ENCODE results near the gene GPR65. TPM values are rescaled to one million over a fixed set of nuclear protein-coding genes. Genes with fewer than 3 reads are reported as not detected.
"Not testable (repeated sequence)": the region's sequence is repeated elsewhere in the genome, so short reads cannot be mapped to it uniquely, and the experiment has no call there.

GPR65 gene
- total RNA-seq, 3 donors from 2014 or later = 4.8 to 5.3 (median 4.8) TPM

DNA sequence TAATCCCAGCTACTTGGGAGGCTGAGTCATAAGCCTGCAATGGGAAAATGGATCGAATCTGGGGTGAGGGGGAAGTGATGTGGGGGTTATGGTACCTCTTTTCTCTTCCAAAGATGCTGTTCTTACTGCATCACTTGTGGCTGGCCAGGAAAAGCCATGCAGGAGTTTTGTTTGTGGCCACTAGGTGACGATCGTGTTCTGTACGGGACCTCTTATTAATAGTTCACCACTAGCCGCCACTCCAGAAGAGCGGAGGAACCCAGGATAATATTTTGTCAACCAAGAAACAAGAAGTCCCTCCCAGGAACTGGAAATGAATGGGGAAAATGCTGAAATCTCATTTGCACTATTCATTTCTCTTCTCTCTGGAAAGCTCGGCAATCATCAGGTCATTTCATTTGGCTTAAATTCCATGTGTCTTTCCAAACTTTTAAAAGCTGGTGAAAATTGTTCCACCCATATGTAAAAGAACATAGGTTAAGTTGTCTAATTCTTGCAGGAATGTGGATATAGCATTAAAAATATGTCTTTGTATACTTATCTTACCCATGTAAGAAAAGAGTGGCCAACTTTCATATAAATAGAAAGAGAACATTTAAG is 8.9 kb downstream of the GPR65 start:
- H3K36me3 Mint-ChIP-seq (ENCODE audit: insufficient read depth) = peaks cover 37% of the 10 kb centered on the region

DNA sequence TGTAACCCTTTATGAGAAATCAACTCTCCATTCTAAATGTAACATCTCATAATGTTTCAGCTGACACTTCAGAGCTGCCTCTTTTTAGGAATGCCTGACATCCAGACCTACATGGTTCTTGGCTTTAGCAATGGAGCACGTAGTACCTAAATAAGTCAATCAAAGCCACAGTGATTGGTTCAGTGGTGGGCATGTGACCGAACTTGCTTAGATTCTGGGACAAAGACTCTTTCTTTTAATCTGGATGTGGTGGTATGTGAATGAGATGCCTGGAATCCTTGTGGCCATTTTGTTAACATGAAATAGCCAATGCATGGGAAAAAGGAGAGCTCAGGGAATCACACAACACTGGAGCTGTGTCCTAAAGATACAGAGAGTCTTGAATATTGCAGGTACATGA is 11.8 kb downstream of the GPR65 start:
- no peak overlapping the region for H3K4me3 Mint-ChIP-seq
- no peaks in the 10 kb centered on the region for H3K27me3 Mint-ChIP-seq (ENCODE audit: low read depth)
- H3K36me3 Mint-ChIP-seq (ENCODE audit: insufficient read depth) = peaks cover 19% of the 10 kb centered on the region
- H3K9me3 Mint-ChIP-seq = peaks cover 10% of the 10 kb centered on the region
- ATAC-seq (no peak), DNase-seq (no peak)
- peaks cover 57% of the 10 kb centered on the region for H3K4me1 Mint-ChIP-seq (ENCODE audit: low read depth)

More for the DNA sequence above, 8.9 kb downstream of the GPR65 start:
- Mint-ChIP-seq H3K27me3 (ENCODE audit: low read depth) (no peaks in the 10 kb centered on the region), H3K9me3 (no peaks in the 10 kb centered on the region), H3K4me3 (no peak overlapping the region), H3K4me1 (ENCODE audit: low read depth) (peaks cover 71% of the 10 kb centered on the region)
- ATAC-seq (peak; percentile 55 to 69), DNase-seq (peak; percentile 11)

DNA sequence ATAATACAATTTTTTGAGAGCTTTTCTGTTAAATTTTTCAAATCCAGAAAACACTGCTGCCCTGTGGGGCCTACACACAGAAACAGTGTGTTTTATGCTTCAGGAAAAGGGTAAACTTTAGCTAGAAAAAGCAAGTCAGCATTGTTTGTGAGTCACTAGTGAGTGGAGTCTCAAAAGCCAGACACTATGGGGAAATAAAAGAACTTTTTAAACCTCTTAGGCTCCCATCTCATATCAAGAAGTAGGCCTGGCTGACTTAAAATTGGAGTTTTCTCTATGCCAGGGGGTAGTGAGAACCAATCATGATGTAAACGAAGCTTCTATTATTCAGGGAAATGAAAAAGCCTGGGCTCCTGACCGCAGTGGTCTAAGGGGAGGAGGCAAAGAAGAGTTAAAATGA is 12.6 kb downstream of the GPR65 start:
- Mint-ChIP-seq H3K27me3 (ENCODE audit: low read depth) (no peaks in the 10 kb centered on the region), H3K4me3 (no peak overlapping the region)
- peak in 1 of 2 donors; percentile 42 for ATAC-seq

DNA sequence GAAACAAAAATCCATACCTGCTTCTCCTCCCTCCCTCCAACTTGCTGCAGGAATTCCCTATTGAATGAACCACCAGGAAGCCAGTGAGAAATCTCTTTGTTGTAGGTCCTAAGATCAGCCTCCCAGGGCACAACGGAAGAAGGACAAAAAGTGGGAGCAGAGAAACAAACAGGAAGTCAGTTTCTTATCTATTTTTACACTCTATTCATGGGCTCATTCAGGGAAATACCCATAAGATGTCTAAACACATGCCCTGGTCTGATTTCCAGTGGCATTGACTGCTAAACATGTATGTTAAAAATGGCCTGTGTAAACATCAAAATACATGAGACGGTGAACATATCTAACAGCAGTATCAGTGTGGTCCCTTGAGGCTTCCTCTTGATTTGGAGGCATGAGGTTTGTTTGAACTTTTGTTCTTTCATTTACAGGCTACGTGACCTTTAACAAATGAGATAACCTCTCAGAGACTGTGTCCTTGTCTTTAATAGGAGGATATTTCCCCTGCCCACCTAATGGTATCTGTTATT is 18.8 kb downstream of the GPR65 start:
- peaks cover 6% of the 10 kb centered on the region for H3K36me3 Mint-ChIP-seq (ENCODE audit: insufficient read depth)
- no peak overlapping the region for H3K4me3 Mint-ChIP-seq
- peaks cover 10% of the 10 kb centered on the region for H3K9me3 Mint-ChIP-seq
- DNase-seq = no peak
- ATAC-seq = peak; percentile 30 to 38
- H3K27me3 Mint-ChIP-seq (ENCODE audit: low read depth) = no peaks in the 10 kb centered on the region
- peaks cover 75% of the 10 kb centered on the region for H3K4me1 Mint-ChIP-seq (ENCODE audit: low read depth)

More for the DNA sequence above, 12.6 kb downstream of the GPR65 start:
- Mint-ChIP-seq H3K36me3 (ENCODE audit: insufficient read depth) (peaks cover 17% of the 10 kb centered on the region), H3K9me3 (peaks cover 10% of the 10 kb centered on the region), H3K4me1 (ENCODE audit: low read depth) (peaks cover 52% of the 10 kb centered on the region)
- DNase-seq = no peak

DNA sequence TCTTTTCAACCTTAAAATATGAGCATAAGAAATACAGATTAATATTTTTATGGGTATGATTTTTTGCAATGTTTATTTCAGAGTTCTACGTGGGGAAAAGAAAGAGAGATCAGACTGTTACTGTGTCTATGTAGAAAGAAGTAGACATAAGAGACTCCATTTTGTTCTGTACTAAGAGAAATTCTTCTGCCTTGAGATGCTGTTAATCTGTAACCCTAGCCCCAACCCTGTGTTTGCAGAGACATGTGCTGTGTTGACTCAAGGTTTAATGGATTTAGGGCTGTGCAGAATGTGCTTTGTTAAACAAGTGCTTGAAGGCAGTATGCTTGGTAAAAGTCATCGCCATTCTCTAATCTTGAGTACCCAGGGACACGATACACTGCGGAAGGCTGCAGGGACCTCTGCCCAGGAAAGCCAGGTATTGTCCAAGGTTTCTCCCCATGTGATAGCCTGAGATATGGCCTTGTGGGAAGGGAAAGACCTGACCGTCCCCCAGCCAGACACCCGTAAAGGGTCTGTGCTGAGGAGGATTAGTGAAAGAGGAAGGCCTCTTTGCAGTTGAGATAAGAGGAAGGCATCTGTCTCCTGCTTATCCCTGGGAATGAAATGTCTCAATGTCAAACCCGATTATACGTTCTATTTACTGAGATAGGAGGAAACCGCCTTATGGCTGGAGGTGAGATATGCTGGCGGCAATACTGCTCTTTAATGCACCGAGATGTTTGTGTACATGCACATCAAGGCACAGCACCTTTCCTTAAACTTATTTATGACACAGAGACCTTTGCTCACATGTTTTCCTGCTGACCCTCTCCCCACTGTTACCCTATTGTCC is 19.5 kb downstream of the GPR65 start:
- H3K36me3 Mint-ChIP-seq (ENCODE audit: insufficient read depth); H3K27me3 Mint-ChIP-seq (ENCODE audit: low read depth); ATAC-seq; DNase-seq; H3K4me3 Mint-ChIP-seq; H3K9me3 Mint-ChIP-seq: not testable (repeated sequence)
- peaks cover 79% of the 10 kb centered on the region for H3K4me1 Mint-ChIP-seq (ENCODE audit: low read depth)

DNA sequence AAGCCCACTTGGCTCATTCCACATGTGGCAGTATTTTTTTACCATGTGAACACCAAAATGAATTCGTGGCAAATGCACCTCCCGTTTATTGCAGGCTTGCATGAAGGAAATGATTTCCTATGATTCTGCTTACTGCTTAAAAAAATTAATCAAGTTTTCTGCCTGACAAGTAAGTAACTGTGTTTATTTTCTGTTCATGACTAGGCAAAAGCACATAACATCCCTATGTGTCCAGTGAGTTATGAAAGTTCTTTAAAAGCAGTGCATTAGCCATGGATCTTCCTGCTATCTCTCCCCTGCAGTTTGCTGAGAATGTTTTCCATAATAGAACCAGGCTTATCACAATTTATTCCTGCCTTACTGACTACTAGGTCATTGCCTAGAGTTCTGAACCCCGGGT is 20.4 kb downstream of the GPR65 start:
- ATAC-seq = no peak
- Mint-ChIP-seq H3K36me3 (ENCODE audit: insufficient read depth) (peaks cover 3% of the 10 kb centered on the region), H3K9me3 (peaks cover 10% of the 10 kb centered on the region), H3K27me3 (ENCODE audit: low read depth) (no peaks in the 10 kb centered on the region), H3K4me1 (ENCODE audit: low read depth) (peaks cover 81% of the 10 kb centered on the region), H3K4me3 (no peak overlapping the region)
- no peak for DNase-seq

DNA sequence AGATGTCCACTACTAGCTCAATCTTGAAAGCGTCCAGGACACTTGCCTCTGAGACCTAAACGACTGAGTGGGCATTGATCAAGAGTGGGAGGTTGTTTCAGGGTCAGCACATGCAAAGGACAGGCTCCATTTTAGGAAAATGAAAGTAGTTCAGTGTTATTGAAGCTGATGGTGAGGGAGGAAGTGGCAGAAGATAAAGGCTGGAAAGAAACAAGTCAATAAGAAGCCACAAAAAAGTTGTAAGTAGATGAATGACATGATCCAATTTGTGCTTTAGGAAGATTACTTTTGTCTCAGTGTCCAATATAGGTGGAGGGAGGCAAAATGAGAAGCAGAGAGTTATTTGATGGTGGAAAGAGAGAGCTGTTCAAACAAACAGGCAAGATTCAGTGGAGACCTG is 22.0 kb downstream of the GPR65 start:
- Mint-ChIP-seq H3K4me3 (peak overlapping the region; percentile 47), H3K36me3 (ENCODE audit: insufficient read depth) (no peaks in the 10 kb centered on the region), H3K9me3 (no peaks in the 10 kb centered on the region), H3K4me1 (ENCODE audit: low read depth) (peaks cover 85% of the 10 kb centered on the region), H3K27me3 (ENCODE audit: low read depth) (no peaks in the 10 kb centered on the region)
- ATAC-seq (no peak), DNase-seq (no peak)

DNA sequence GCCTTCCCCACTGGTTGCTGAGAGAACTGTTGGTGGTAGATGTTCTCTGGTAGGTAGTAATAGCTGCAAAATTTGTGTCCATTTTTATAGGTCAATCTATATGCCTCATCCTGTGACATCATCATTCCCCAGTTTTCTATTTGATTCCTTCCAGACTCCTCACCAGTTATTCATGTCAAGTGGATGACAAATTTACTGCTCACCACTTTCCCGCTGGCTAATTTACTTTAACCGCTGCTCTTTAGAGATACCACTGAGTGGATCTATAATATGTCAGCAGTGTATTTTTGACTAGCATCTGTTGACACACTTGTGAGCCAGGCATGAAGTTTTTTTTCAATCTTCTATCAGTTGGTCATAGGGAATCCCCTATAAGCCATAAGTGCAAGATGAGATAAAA is 24.6 kb downstream of the GPR65 start:
- ATAC-seq = peak; percentile 89 to 91
- H3K4me1 Mint-ChIP-seq (ENCODE audit: low read depth) = peaks cover 64% of the 10 kb centered on the region
- no peak overlapping the region for H3K4me3 Mint-ChIP-seq
- H3K27me3 Mint-ChIP-seq (ENCODE audit: low read depth) = no peaks in the 10 kb centered on the region
- no peaks in the 10 kb centered on the region for H3K9me3 Mint-ChIP-seq
- no peak for DNase-seq
- H3K36me3 Mint-ChIP-seq (ENCODE audit: insufficient read depth) = no peaks in the 10 kb centered on the region

DNA sequence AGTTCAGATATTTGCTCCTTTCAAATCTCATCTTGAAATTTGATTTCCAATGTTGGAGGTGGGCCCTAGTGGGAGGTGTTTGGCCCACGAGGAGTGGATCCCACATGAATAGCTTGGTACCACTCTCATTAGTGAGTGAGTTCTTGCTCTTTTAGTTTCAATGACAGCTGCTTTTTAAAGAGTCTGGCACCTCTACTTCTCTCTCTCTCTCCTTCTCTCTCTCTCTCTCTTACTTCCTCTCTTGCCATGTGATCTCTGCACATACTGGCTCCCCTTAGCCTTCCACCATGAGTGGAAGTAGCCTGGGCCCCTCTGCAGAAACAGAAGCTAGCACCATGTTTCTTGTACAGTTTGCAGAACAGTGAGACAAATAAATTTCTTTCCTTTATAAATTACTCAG is 25.1 kb downstream of the GPR65 start:
- ATAC-seq = peak; percentile 7 to 26
- Mint-ChIP-seq H3K27me3 (ENCODE audit: low read depth) (no peaks in the 10 kb centered on the region), H3K36me3 (ENCODE audit: insufficient read depth) (no peaks in the 10 kb centered on the region), H3K4me3 (no peak overlapping the region), H3K4me1 (ENCODE audit: low read depth) (peaks cover 58% of the 10 kb centered on the region), H3K9me3 (no peaks in the 10 kb centered on the region)
- DNase-seq = no peak

DNA sequence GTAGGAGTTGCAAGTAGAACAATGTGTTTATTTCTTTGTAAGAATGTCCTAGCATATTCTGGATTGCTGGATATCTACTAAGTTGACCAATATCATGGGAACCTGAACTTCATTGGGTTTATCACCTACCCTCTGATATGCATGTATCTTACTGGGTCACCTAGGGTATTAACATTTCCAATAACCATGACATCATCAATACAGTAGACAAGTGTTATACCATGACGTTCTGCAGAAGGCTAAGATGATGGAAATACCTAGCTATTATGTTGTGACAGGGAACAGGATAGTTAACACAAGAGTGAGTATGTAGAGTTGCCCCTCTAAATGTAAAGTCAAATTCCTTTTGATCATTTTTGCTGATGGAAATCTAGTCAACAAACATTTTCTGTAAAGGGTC is 26.0 kb downstream of the GPR65 start:
- Mint-ChIP-seq H3K27me3 (ENCODE audit: low read depth) (no peaks in the 10 kb centered on the region), H3K36me3 (ENCODE audit: insufficient read depth) (no peaks in the 10 kb centered on the region), H3K4me1 (ENCODE audit: low read depth) (peaks cover 50% of the 10 kb centered on the region), H3K9me3 (no peaks in the 10 kb centered on the region), H3K4me3 (no peak overlapping the region)
- no peak for ATAC-seq
- DNase-seq = no peak

DNA sequence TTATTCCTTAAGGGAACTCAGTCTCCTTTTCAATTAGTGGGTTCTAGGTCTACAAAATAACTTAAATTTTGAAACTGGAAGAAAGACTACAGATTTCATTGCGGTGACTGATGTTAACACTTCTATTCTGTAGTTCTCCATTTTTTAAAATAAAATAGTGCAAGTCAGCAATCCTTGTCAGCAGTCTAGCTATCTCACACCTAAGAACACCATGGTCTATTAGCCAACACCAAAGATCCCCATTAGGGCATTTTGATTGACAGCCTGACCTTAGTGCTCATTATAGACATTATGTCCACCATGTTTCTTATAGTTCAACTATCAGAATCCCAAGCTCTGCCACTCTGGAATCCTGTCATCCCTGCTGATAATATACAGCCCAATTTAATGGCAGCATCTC is 27.4 kb downstream of the GPR65 start:
- Mint-ChIP-seq H3K4me3 (no peak overlapping the region), H3K36me3 (ENCODE audit: insufficient read depth) (peaks cover 3% of the 10 kb centered on the region), H3K4me1 (ENCODE audit: low read depth) (peaks cover 36% of the 10 kb centered on the region), H3K27me3 (ENCODE audit: low read depth) (no peaks in the 10 kb centered on the region), H3K9me3 (no peaks in the 10 kb centered on the region)
- ATAC-seq (no peak), DNase-seq (no peak)

DNA sequence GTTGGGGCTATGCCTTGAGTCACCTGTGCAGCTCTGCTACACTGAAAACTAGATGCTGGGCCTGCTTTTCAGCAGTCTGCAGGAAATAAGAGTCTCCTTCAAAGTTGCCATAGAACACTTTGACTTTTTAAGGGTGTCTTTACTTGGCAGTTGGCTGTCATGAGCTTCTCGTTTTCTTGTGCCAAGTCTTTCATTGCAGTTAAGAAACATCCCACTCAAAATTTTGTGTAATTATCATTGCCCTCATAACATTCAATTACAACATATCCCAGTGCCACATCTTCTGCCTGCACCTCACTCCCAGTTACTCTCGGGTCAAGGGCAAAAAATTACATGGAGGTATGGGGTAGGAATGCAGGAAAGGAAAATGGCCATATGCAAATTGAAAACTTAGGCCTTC is 29.1 kb downstream of the GPR65 start:
- ATAC-seq (no peak), DNase-seq (no peak)
- H3K9me3 Mint-ChIP-seq = no peaks in the 10 kb centered on the region
- H3K4me1 Mint-ChIP-seq (ENCODE audit: low read depth) = peaks cover 32% of the 10 kb centered on the region
- no peak overlapping the region for H3K4me3 Mint-ChIP-seq
- peaks cover 3% of the 10 kb centered on the region for H3K36me3 Mint-ChIP-seq (ENCODE audit: insufficient read depth)
- no peaks in the 10 kb centered on the region for H3K27me3 Mint-ChIP-seq (ENCODE audit: low read depth)

DNA sequence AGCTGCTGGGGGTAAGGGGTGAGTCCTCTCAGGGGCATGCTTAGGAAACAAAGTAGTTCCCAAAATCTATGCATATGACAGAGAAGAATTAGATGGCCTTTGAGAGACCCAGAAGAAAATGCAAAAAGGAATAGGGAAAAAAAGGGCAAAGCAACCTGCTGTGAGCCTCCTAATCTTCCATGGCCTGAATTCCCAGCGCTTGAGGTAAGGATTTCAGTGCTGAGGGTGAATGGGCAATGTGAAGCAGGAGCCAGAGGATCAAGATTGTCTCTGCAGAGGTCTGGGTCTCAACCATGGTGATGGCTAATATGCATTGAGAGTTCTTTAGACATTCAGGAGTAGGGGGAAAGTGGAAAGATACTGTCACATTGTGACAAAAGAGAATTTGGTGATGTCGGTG is 31.5 kb downstream of the GPR65 start:
- H3K4me1 Mint-ChIP-seq (ENCODE audit: low read depth) = peaks cover 12% of the 10 kb centered on the region
- no peaks in the 10 kb centered on the region for H3K9me3 Mint-ChIP-seq
- peaks cover 3% of the 10 kb centered on the region for H3K36me3 Mint-ChIP-seq (ENCODE audit: insufficient read depth)
- DNase-seq (no peak), ATAC-seq (no peak)
- H3K4me3 Mint-ChIP-seq = no peak overlapping the region
- H3K27me3 Mint-ChIP-seq (ENCODE audit: low read depth) = no peaks in the 10 kb centered on the region

DNA sequence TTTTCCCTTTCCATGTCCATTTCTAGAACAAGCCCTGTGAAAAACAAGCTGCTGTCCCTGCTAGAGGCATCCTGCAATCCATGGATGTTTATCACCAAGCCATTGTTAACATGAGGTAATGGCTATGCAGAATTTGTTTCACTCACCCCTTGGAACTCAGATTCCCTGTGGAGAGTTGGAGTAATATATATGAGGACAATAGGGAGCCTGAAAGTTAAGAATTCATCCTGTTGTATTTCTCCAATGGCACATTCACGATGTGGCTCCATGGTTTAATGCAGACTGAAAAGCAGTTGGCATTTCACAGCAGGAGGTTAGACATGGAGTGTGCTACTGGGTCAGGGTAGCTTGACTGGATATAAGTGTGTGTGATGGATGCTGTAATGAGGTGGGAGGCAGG is 32.4 kb downstream of the GPR65 start:
- ATAC-seq = no peak
- H3K36me3 Mint-ChIP-seq (ENCODE audit: insufficient read depth) = peaks cover 3% of the 10 kb centered on the region
- H3K4me1 Mint-ChIP-seq (ENCODE audit: low read depth) = peaks cover 12% of the 10 kb centered on the region
- H3K9me3 Mint-ChIP-seq = no peaks in the 10 kb centered on the region
- DNase-seq = no peak
- no peak overlapping the region for H3K4me3 Mint-ChIP-seq
- H3K27me3 Mint-ChIP-seq (ENCODE audit: low read depth) = no peaks in the 10 kb centered on the region

DNA sequence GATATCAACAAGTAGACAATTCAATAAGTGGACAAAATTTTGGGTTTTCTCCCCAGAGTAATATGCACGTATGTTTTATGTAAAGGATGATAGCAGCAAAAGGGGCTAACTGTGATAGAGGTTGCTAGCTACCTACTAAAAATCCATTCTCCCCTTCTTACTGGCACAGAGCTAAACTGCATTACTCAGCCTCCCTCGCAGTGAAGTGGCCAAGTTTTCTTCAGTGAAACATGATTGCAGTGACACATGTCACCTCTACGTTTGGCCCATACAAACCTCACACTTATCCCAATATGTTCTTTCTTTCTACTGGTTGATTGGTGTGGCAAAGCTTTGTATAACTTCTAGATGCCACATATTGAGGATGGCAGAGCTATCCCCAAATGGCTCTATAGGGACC is 34.3 kb downstream of the GPR65 start:
- DNase-seq = no peak

More for the DNA sequence above, 34.3 kb downstream of the GPR65 start:
- ATAC-seq = no peak
- H3K36me3 Mint-ChIP-seq (ENCODE audit: insufficient read depth) = peaks cover 5% of the 10 kb centered on the region
- no peaks in the 10 kb centered on the region for H3K9me3 Mint-ChIP-seq
- H3K27me3 Mint-ChIP-seq (ENCODE audit: low read depth) = no peaks in the 10 kb centered on the region
- H3K4me3 Mint-ChIP-seq = no peak overlapping the region
- H3K4me1 Mint-ChIP-seq (ENCODE audit: low read depth) = peaks cover 14% of the 10 kb centered on the region

All from activated T-cell treated with anti-CD3 and anti-CD28 coated beads, Interleukin-2, amount 50 U/mL, for 4 hours (primary cell).